Measurements from ENCODE around the gene ARFGAP2.

DNA sequence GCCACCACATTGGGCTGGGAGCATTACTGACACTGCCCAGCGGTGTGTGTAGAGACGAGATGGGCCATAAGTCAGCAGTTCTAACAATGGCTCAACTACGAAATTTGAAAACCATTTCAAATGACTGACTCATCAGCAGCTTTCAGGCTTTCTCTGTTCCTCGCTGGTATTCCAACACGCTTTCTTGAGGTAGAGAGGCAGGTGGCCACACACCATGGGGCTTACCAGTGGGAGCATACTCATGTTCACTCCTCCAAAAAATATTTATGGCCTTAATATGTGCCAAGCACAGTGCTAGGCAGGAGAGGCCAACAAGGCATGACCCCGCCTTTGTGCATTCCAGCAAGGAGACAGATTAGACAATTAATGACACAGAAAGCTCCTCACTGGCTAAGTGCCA, 20.3 kb downstream of the ARFGAP2 start:
- TF ChIP-seq, protein P1, sequence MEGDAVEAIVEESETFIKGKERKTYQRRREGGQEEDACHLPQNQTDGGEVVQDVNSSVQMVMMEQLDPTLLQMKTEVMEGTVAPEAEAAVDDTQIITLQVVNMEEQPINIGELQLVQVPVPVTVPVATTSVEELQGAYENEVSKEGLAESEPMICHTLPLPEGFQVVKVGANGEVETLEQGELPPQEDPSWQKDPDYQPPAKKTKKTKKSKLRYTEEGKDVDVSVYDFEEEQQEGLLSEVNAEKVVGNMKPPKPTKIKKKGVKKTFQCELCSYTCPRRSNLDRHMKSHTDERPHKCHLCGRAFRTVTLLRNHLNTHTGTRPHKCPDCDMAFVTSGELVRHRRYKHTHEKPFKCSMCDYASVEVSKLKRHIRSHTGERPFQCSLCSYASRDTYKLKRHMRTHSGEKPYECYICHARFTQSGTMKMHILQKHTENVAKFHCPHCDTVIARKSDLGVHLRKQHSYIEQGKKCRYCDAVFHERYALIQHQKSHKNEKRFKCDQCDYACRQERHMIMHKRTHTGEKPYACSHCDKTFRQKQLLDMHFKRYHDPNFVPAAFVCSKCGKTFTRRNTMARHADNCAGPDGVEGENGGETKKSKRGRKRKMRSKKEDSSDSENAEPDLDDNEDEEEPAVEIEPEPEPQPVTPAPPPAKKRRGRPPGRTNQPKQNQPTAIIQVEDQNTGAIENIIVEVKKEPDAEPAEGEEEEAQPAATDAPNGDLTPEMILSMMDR (IDR thresholded peaks at IDR 0.05), result no peak
- TF ChIP-seq POLR2A (IDR thresholded peaks at IDR 0.05) (no peak), EP300 (IDR thresholded peaks at IDR 0.05) (no peak), POLR2AphosphoS5 (IDR thresholded peaks at IDR 0.05) (no peak)
